CD8-positive, alpha-beta memory T cell (primary cell): ENCODE measurements around the gene COX6A2. TPM values are rescaled to one million over a fixed set of nuclear protein-coding genes. Genes with fewer than 3 reads are reported as not detected.

Experiments used
- CTCF ChIA-PET: fragments of 350-600 bp; sonication (Branson Sonifier 250); formaldehyde crosslinking; loops from one replicate; lab custom pipeline; 2021; ENCODE audit warnings: antibody characterized with exemption; lab: Charles Lee
- POLR2A ChIA-PET: fragments of 350-600 bp; sonication (Branson Sonifier 250); formaldehyde crosslinking; loops from one replicate; lab custom pipeline; 2021; ENCODE audit warnings: antibody characterized with exemption; lab: Charles Lee
- DNase-seq, 5 donors: peaks; one replicate each; pipeline versions ENCODE4 v3.0.0 to v3.0.0-alpha.2; 2020 to 2022; ENCODE audit warnings: mixed read lengths in 1 of 5
- H3K27ac ChIP-seq: one replicate; pipeline ENCODE4 v1.7.0; 2013; ENCODE audit warnings: low read depth, mild to moderate bottlenecking, low read length, moderate library complexity
- H3K27me3 ChIP-seq: 2 replicates; pipeline ENCODE4 v1.7.0; 2013; ENCODE audit warnings: low read length, mild to moderate bottlenecking; ENCODE audit not compliant: insufficient read depth, poor library complexity, severe bottlenecking
- H3K36me3 ChIP-seq: 2 replicates; pipeline ENCODE4 v1.7.0; 2013; ENCODE audit warnings: mild to moderate bottlenecking, low read length, moderate library complexity; ENCODE audit not compliant: insufficient read depth
- H3K4me1 ChIP-seq: 2 replicates; pipeline ENCODE4 v1.7.0; 2013; ENCODE audit warnings: mild to moderate bottlenecking, low read length, moderate library complexity; ENCODE audit not compliant: insufficient read depth
- H3K4me3 ChIP-seq: 2 replicates; pipeline ENCODE4 v1.7.0; 2013; ENCODE audit warnings: mild to moderate bottlenecking, low read length
- H3K9me3 ChIP-seq: 2 replicates; pipeline ENCODE4 v1.7.0; 2013; ENCODE audit warnings: mild to moderate bottlenecking, low read length
- H3K27ac Mint-ChIP-seq, 8 donors: one replicate each; pipeline ENCODE4 v1.8.0; 2020 to 2021; ENCODE audit warnings: mixed read lengths in 8 of 8, mild to moderate bottlenecking in 6 of 8, inconsistent platforms in 3 of 8, moderate library complexity in 3 of 8
- H3K27me3 Mint-ChIP-seq, 2 donors: one replicate each; pipeline ENCODE4 v1.8.0; 2020 to 2021; ENCODE audit warnings: mixed read lengths in 2 of 2, mild to moderate bottlenecking in 1 of 2, moderate library complexity in 1 of 2
- H3K36me3 Mint-ChIP-seq, 3 donors: one replicate each; pipeline ENCODE4 v1.8.0; 2020 to 2021; ENCODE audit warnings: mixed read lengths in 3 of 3, inconsistent platforms in 1 of 3, mild to moderate bottlenecking in 1 of 3
- H3K4me1 Mint-ChIP-seq, 3 donors: one replicate each; pipeline ENCODE4 v1.8.0; 2020 to 2021; ENCODE audit warnings: mixed read lengths in 3 of 3, inconsistent platforms in 1 of 3, mild to moderate bottlenecking in 1 of 3
- H3K4me3 Mint-ChIP-seq, 7 donors: one replicate each; pipeline ENCODE4 v1.8.0; 2020 to 2021; ENCODE audit warnings: mixed read lengths in 7 of 7, mild to moderate bottlenecking in 6 of 7, moderate library complexity in 4 of 7, inconsistent platforms in 2 of 7
- H3K9me3 Mint-ChIP-seq, 5 donors: one replicate each; pipeline ENCODE4 v1.8.0; 2020 to 2022; ENCODE audit warnings: mixed read lengths in 5 of 5, mild to moderate bottlenecking in 3 of 5, moderate library complexity in 2 of 5, inconsistent platforms in 1 of 5
- polyA plus RNA-seq: library from polyadenylated mRNA; unstranded; fragments of 300-500 nt; fragmentation: Illumina TruSeq; gene quantifications from one replicate; pipeline ENCODE4 v1.2.3, GENCODE V29; 2021
- total RNA-seq, 2 experiments: library from RNA; stranded (reverse); gene quantifications; one replicate each; pipeline ENCODE4 v1.2.3, GENCODE V29; 2021

COX6A2 gene
- total and polyA plus RNA-seq, 3 experiments from 2014 or later = not detected

- Histone ChIP-seq H3K9me3 (no peaks in the 10 kb centered on the region), H3K36me3 (no peaks in the 10 kb centered on the region), H3K27me3 (peaks cover 13% of the 10 kb centered on the region), H3K4me3 (no peak overlapping the region), H3K4me1 (peaks cover 8% of the 10 kb centered on the region), H3K27ac (no peak overlapping the region)
- POLR2A ChIA-PET = no interaction called here
- no peak overlapping the region for H3K27ac Mint-ChIP-seq
- peaks cover 19 to 23% of the 10 kb centered on the region in 2 donors for H3K27me3 Mint-ChIP-seq
- peak overlapping the region in 4 of 7 donors; percentile 3 to 78 (median 18) for H3K4me3 Mint-ChIP-seq
- peaks cover 6 to 35% (median 17%) of the 10 kb centered on the region in 3 donors for H3K4me1 Mint-ChIP-seq
- no peaks in the 10 kb centered on the region for H3K9me3 Mint-ChIP-seq
- H3K36me3 Mint-ChIP-seq = peaks cover 0 to 2% (median 0%) of the 10 kb centered on the region in 3 donors
- CTCF ChIA-PET = interaction anchor here (5.3 kb wide), 1 partner anchor 14 kb away, joined by 23 read pairs; the partner anchor contains the start of gene ARMC5
- no peak for DNase-seq
These were observed 45.3 kb upstream of the COX6A2 start for GRCh38 chr16:31473264-31473984.

- Histone ChIP-seq H3K27me3 (peaks cover 13% of the 10 kb centered on the region), H3K36me3 (no peaks in the 10 kb centered on the region), H3K4me1 (peaks cover 8% of the 10 kb centered on the region), H3K27ac (no peak overlapping the region), H3K9me3 (no peaks in the 10 kb centered on the region), H3K4me3 (peak overlapping the region; percentile 22)
- ChIA-PET POLR2A (no interaction called here), CTCF (no interaction called here)
- Mint-ChIP-seq H3K4me3 (peak overlapping the region in 5 of 7 donors; percentile 0 to 78 (median 71)), H3K36me3 (peaks cover 0 to 2% (median 0%) of the 10 kb centered on the region in 3 donors), H3K27me3 (peaks cover 19 to 23% of the 10 kb centered on the region in 2 donors), H3K9me3 (no peaks in the 10 kb centered on the region), H3K27ac (no peak overlapping the region), H3K4me1 (peaks cover 6 to 33% (median 14%) of the 10 kb centered on the region in 3 donors)
- DNase-seq = peak in 2 of 5 donors; percentile 18 to 22
These were observed 44.6 kb upstream of the COX6A2 start for GRCh38 chr16:31472709-31473203.

GRCh38 chr16:31471875-31472708 lies 43.9 kb upstream of the COX6A2 start, which contains the start of gene TGFB1I1:
TGFB1I1 (plus strand) TSS chr16:31472152; CDS start chr16:31472189, 37 bp downstream.
- no peak within 1 kb of the TSS for H3K27ac Mint-ChIP-seq
- H3K4me1 ChIP-seq = peaks cover 15% of the 10 kb centered on the region
- H3K27me3 ChIP-seq = peaks cover 13% of the 10 kb centered on the region
- ChIA-PET CTCF (no interaction called here), POLR2A (interaction anchor here (0.6 kb wide), 1 partner anchor 12 kb away, joined by 3 read pairs; no protein-coding TSS in a partner anchor)
- DNase-seq = no peak
- H3K4me3 Mint-ChIP-seq = peak within 1 kb of the TSS; percentile 48 to 82 (median 71)
- H3K4me1 Mint-ChIP-seq = peaks cover 9 to 33% (median 14%) of the 10 kb centered on the region in 3 donors
- no peaks in the 10 kb centered on the region for H3K9me3 Mint-ChIP-seq
- peaks cover 0 to 5% (median 0%) of the 10 kb centered on the region in 3 donors for H3K36me3 Mint-ChIP-seq
- no peak within 1 kb of the TSS for H3K27ac ChIP-seq
- H3K4me3 ChIP-seq = peak within 1 kb of the TSS; percentile 22
- H3K9me3 ChIP-seq = no peaks in the 10 kb centered on the region
- peaks cover 19 to 23% of the 10 kb centered on the region in 2 donors for H3K27me3 Mint-ChIP-seq
- no peaks in the 10 kb centered on the region for H3K36me3 ChIP-seq

GRCh38 chr16:31471241-31471874 lies 43.2 kb upstream of the COX6A2 start:
- POLR2A ChIA-PET = no interaction called here
- H3K4me3 Mint-ChIP-seq = peak overlapping the region in 3 of 7 donors; percentile 23 to 82 (median 35)
- no peaks in the 10 kb centered on the region for H3K9me3 Mint-ChIP-seq

GRCh38 chr16:31470615-31471014 lies 42.5 kb upstream of the COX6A2 start:
- Histone ChIP-seq H3K27me3 (peaks cover 13% of the 10 kb centered on the region), H3K4me1 (peaks cover 19% of the 10 kb centered on the region), H3K9me3 (no peaks in the 10 kb centered on the region), H3K36me3 (no peaks in the 10 kb centered on the region), H3K27ac (no peak overlapping the region), H3K4me3 (no peak overlapping the region)
- Mint-ChIP-seq H3K27me3 (peaks cover 19 to 23% of the 10 kb centered on the region in 2 donors), H3K9me3 (no peaks in the 10 kb centered on the region), H3K36me3 (peaks cover 0 to 14% (median 0%) of the 10 kb centered on the region in 3 donors), H3K4me3 (peak overlapping the region in 2 of 7 donors; percentile 23 to 48), H3K27ac (no peak overlapping the region), H3K4me1 (peaks cover 8 to 28% (median 8%) of the 10 kb centered on the region in 3 donors)
- no peak for DNase-seq
- ChIA-PET CTCF (interaction anchor here (1.3 kb wide), 1 partner anchor 10 kb away, joined by 3 read pairs; no protein-coding TSS in a partner anchor), POLR2A (no interaction called here)

More at GRCh38 chr16:31471241-31471874, 43.2 kb upstream of the COX6A2 start:
- Histone ChIP-seq H3K27ac (no peak overlapping the region), H3K9me3 (no peaks in the 10 kb centered on the region), H3K27me3 (peaks cover 13% of the 10 kb centered on the region), H3K36me3 (no peaks in the 10 kb centered on the region), H3K4me1 (peaks cover 21% of the 10 kb centered on the region), H3K4me3 (no peak overlapping the region)
- H3K27me3 Mint-ChIP-seq = peaks cover 19 to 23% of the 10 kb centered on the region in 2 donors
- H3K36me3 Mint-ChIP-seq = peaks cover 0 to 7% (median 0%) of the 10 kb centered on the region in 3 donors
- CTCF ChIA-PET = no interaction called here
- DNase-seq = no peak
- peaks cover 10 to 33% (median 14%) of the 10 kb centered on the region in 3 donors for H3K4me1 Mint-ChIP-seq
- no peak overlapping the region for H3K27ac Mint-ChIP-seq

GRCh38 chr16:31467858-31468257 lies 39.7 kb upstream of the COX6A2 start:
- no peaks in the 10 kb centered on the region for H3K9me3 ChIP-seq
- H3K36me3 ChIP-seq = no peaks in the 10 kb centered on the region
- H3K27ac ChIP-seq = no peak overlapping the region
- ChIA-PET POLR2A (interaction anchor here (1.2 kb wide), 1 partner anchor 8 kb away, joined by 4 read pairs; the partner anchor contains the start of gene ARMC5), CTCF (interaction anchor here (0.6 kb wide), 1 partner anchor 399 kb away, joined by 3 read pairs; no protein-coding TSS in a partner anchor)
- no peak overlapping the region for H3K27ac Mint-ChIP-seq
- DNase-seq = no peak
- peaks cover 11 to 13% of the 10 kb centered on the region in 2 donors for H3K27me3 Mint-ChIP-seq
- peaks cover 4 to 26% (median 8%) of the 10 kb centered on the region in 3 donors for H3K4me1 Mint-ChIP-seq
- no peak overlapping the region for H3K4me3 ChIP-seq
- H3K4me1 ChIP-seq = peaks cover 19% of the 10 kb centered on the region
- no peak overlapping the region for H3K4me3 Mint-ChIP-seq
- H3K27me3 ChIP-seq = peaks cover 12% of the 10 kb centered on the region
- H3K36me3 Mint-ChIP-seq = peaks cover 0 to 34% (median 4%) of the 10 kb centered on the region in 3 donors
- H3K9me3 Mint-ChIP-seq = no peaks in the 10 kb centered on the region

- Mint-ChIP-seq H3K27me3 (peaks cover 6 to 7% of the 10 kb centered on the region in 2 donors), H3K9me3 (no peaks in the 10 kb centered on the region), H3K4me3 (peak overlapping the region in 1 of 7 donors; percentile 11), H3K27ac (peak overlapping the region in 2 of 8 donors; percentile 50 to 68), H3K4me1 (peaks cover 2 to 20% (median 8%) of the 10 kb centered on the region in 3 donors), H3K36me3 (peaks cover 0 to 40% (median 4%) of the 10 kb centered on the region in 3 donors)
- no peaks in the 10 kb centered on the region for H3K36me3 ChIP-seq
- H3K27ac ChIP-seq = no peak overlapping the region
- no peaks in the 10 kb centered on the region for H3K9me3 ChIP-seq
- peaks cover 7% of the 10 kb centered on the region for H3K27me3 ChIP-seq
- DNase-seq = no peak
- ChIA-PET CTCF (interaction anchor here (0.6 kb wide), 1 partner anchor 400 kb away, joined by 3 read pairs; no protein-coding TSS in a partner anchor), POLR2A (no interaction called here)
- H3K4me1 ChIP-seq = peaks cover 19% of the 10 kb centered on the region
- H3K4me3 ChIP-seq = no peak overlapping the region
These were observed 39.1 kb upstream of the COX6A2 start for GRCh38 chr16:31467151-31467773.
